Astrocyte of the hippocampus (primary cell): ENCODE measurements around the gene ERFL.
"Not testable (repeated sequence)": the region's sequence is repeated elsewhere in the genome, so short reads cannot be mapped to it uniquely, and the experiment has no call there.

Experiments used
- DNase-seq: peaks from one replicate; pipeline ENCODE4 v3.0.0; 2011; ENCODE audit warnings: low read depth, low spot score

Gene ERFL

GRCh38 chr19:41877916-41878905 lies 50.0 kb downstream of the ERFL start:
- no peak for DNase-seq

- no peak for DNase-seq
Observed at GRCh38 chr19:41876847-41877832, 51.1 kb downstream of the ERFL start, which contains the start of gene CD79A. CD79A (plus strand) TSS chr19:41877279; CDS start chr19:41877305, 26 bp downstream.

- not testable (repeated sequence) for DNase-seq
Observed at GRCh38 chr19:41875973-41876372, 52.3 kb downstream of the ERFL start.

GRCh38 chr19:41872775-41873647 lies 55.2 kb downstream of the ERFL start:
- peak; percentile 77 for DNase-seq

GRCh38 chr19:41872384-41872774 lies 55.9 kb downstream of the ERFL start:
- peak; percentile 15 for DNase-seq

DNA sequence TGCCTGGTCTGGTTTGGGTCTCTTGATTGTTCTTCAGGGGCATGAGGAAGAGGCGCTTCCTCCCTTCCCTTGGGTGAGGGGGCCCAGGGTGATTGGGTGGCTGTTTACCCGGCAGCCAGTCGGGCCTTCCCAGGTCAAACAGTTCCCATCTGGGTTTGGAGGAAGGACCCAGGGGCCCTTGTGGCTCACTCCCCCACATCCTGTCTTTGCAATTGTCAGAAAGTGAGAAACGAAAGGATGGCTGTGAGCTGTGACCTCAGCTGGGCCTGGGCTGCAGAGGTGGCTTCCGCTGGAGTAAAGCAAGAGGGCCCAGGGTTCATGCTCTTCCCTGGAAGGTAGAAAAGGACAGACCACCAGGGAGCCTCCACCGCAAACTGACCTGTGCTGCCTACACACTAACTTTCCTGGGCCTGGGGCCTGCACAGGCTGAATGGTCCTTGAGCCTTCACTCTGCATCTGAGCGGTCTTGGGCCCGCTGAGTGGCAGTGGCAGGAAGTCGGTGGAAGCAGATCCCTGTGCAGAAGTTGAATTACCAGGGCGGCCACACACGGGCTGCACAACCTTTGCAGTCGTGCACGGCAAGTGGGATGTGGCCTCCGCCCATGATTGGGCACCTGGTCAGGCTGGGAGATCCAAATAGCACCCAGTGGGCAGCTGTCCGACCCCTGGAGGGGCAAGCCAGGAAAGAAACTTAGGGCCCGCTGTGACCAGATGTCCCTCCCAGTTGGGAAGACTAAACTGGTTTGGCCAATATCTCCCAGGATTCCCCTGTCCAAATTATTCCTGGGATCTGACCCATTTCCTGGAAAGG lies 56.5 kb downstream of the ERFL start:
- no peak for DNase-seq

DNA sequence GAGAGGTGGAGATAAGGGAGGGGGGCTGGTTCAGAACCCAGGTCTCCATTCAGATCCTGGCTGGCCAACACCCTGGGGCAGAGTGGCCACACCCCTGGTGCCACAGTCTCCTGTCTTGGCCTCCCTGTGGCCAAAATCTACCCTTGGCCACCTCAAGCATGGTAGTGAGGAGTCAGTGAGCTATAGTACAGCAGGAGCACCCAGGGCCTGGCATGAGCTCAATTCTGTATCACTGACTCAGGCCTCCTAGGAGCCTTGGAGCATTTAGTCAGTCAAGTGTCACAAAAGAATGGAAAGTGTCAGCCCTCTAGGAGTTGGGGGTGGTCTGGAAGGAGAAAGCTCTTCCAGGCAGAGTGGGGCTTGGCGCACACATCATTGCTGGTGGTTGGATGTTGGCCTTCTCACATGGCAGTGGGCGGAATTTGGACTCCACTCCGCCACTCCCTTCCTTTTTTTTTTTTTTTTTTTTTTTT lies 57.8 kb downstream of the ERFL start:
- peak; percentile 84 for DNase-seq

DNA sequence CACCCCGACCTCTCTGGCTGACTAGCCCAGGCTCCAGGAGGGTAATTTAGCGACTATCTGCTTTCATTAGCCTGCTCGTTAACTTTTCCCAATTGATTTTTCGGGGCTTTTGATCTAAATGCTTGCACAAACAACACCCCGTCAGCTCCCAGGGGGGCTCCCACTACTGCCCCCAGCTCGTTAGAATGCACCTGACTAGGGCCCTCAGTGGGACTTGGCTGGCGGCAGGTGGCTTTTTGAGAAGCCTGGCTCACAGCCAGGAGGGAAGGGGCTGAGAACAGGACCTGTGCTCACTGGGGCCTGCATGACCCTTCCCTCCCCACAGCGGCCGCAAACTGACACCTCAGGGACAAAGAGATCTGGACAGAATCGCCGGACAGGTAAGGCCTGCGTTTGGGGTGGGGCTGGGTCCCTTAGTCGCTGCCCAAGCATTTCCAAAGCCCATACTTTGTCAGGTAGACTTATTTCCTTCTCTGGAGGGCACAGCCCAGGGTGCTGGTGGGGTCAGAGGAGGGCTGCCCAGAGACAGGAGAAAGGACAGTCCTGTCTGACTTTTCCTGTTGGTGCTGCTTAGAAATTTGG lies 58.8 kb downstream of the ERFL start:
- no peak for DNase-seq

GRCh38 chr19:41868989-41869300 lies 59.3 kb downstream of the ERFL start:
- no peak for DNase-seq

GRCh38 chr19:41868120-41868988 lies 59.9 kb downstream of the ERFL start:
- no peak for DNase-seq

GRCh38 chr19:41866284-41866683 lies 62.0 kb downstream of the ERFL start:
- DNase-seq: no peak

DNA sequence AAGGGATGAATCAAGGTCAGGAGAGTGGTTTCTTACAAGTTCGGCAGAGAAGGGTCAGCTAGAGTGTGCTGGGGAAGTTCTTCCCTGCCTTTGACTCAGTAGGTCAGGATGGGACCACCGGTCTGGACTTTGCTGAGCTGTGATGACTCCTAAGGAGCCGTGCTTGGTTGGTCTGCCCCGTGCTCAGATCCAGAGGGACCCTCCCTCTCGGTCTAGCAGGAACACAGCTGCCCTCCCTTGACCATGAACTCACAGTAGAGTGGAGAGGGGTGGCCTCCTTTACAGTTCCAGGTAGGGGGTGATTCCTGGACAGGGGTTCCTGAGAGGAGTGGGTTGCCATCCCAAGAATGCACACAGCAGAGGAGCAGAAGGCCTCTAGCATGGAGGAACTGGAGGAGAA lies 63.9 kb downstream of the ERFL start:
- no peak for DNase-seq

- DNase-seq: no peak
Observed at GRCh38 chr19:41863209-41863931, 64.9 kb downstream of the ERFL start.

DNA sequence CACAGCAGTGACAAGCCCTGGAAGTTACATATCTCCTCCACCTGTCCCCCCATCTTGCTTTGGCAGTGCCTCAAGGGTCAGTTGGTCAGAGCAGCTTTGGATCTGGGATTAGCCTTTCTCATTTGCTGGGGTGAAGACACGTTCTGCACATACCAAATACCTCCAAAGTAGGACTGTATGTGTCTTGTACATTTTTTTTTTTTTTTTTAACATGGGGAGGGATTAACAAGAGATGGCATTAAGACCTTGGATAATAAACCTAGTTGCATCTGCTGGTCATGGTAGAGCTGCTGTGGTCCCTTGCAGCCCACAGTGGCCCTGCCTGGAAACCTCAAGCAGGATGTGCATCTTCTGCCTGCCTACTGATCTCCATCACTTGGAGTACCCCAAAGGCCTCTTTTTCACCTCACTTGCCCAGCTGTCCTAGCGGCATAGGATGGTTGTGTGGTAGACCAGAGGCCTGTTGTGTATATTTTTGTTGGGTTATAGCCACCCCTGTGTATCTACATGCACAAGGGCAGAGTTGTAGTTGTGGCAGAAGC lies 65.7 kb downstream of the ERFL start:
- DNase-seq: no peak

- no peak for DNase-seq
Observed at GRCh38 chr19:41861846-41862245, 66.4 kb downstream of the ERFL start.

- no peak for DNase-seq
Observed at GRCh38 chr19:41861116-41861768, 67.0 kb downstream of the ERFL start.

DNA sequence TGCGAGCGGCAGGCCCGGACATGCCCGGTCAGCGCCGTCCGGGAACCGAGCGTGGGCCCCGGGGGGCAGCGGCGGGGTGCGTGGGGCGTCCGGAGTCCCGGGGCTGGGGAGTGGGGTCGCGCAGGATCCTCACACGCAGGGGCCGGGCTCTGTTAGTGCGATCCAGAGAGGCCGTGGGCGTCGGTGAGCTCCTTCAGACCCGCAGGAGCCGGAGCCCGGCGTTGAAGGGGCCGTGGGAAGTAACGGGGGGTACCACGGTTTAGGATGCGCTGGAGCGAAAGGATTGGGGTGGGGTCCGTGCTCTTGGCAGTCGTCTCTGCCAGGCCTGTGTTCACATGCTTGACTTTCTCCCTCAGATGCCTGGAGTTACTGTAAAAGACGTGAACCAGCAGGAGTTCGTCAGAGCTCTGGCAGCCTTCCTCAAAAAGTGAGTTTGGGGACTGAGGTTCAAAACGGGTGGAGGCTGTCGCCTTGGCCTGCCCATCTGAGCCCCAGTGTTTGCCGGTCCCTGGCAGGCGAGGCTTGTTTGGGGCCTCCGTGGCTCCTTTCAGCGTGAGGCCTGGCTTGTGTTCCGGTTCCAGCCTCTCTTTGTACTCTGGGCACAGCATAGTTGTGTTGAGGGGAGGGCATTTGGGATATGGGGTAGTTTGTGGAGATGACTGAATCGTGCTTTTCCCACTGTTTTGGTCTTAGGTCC lies 67.7 kb downstream of the ERFL start:
- DNase-seq: peak; percentile 51
